Small intestine (tissue), 7 donors: ENCODE data around the gene POC1A. TPM values are rescaled to one million over a fixed set of nuclear protein-coding genes. Genes with fewer than 3 reads are reported as not detected.

Experiments used
- DNase-seq, 2 donors: peaks; one replicate each; pipeline versions ENCODE4 v3.0.0 to v3.0.0-alpha.2; 2013
- FAIRE-seq: peaks from 2 replicates; lab custom pipeline; 2012; peaks lifted over from hg19 to GRCh38; lab: Jason Lieb, UNC
- H3K27ac ChIP-seq, 3 donors: one replicate each; pipeline ENCODE4 v1.5.1; 2013; ENCODE audit warnings: low read length in 2 of 3, mild to moderate bottlenecking in 2 of 3, control low read depth in 1 of 3, inconsistent platforms in 1 of 3, low read depth in 1 of 3, moderate library complexity in 1 of 3
- H3K27me3 ChIP-seq, 3 donors: one replicate each; pipeline ENCODE4 v1.6.1; 2013; ENCODE audit warnings: low read length in 3 of 3, inconsistent platforms in 1 of 3; ENCODE audit not compliant: control insufficient read depth in 3 of 3, insufficient read depth in 3 of 3
- H3K36me3 ChIP-seq, 3 donors: one replicate each; pipeline ENCODE4 v1.6.1; 2013; ENCODE audit warnings: low read length in 3 of 3, inconsistent platforms in 1 of 3, low read depth in 1 of 3, mild to moderate bottlenecking in 1 of 3, moderate library complexity in 1 of 3; ENCODE audit not compliant: control insufficient read depth in 3 of 3, insufficient read depth in 2 of 3
- H3K4me1 ChIP-seq, 3 donors: one replicate each; pipeline ENCODE4 v1.6.1; 2013; ENCODE audit warnings: low read length in 2 of 3, inconsistent platforms in 1 of 3, low read depth in 1 of 3, mild to moderate bottlenecking in 1 of 3, moderate library complexity in 1 of 3; ENCODE audit not compliant: control insufficient read depth in 3 of 3, insufficient read depth in 2 of 3
- H3K4me3 ChIP-seq, 3 donors: one replicate each; pipeline ENCODE4 v1.5.1; 2013; ENCODE audit warnings: low read length in 3 of 3, control low read depth in 1 of 3, inconsistent platforms in 1 of 3, low read depth in 1 of 3, mild to moderate bottlenecking in 1 of 3, moderate library complexity in 1 of 3
- H3K9me3 ChIP-seq, 2 donors: one replicate each; pipeline ENCODE4 v1.6.1; 2013; ENCODE audit warnings: low read depth in 1 of 2, low read length in 1 of 2; ENCODE audit not compliant: control insufficient read depth in 2 of 2, insufficient read depth in 1 of 2
- WGBS, 3 donors: extraction: QIAGEN DNeasy Blood & Tissue Kit; methylation state at CpG; one replicate each; pipeline ENCODE4 v1.1.7; 2013; 5-methylcytosine and 5-hydroxymethylcytosine counted together
- polyA plus RNA-seq, 4 donors: library from polyadenylated mRNA; stranded (reverse) in 3 of 4; unstranded in 1 of 4; fragments of 200-250 nt in 3 of 4; fragments of 120-200 nt in 1 of 4; gene quantifications; one replicate each; pipeline versions ENCODE4 v1.2.1 to v1.2.3, GENCODE V29; 2013
- donor health status: healthy with polysubstance abuse.
- donor health status: control.
- donor health status: control.
- donor health status: Bipolar disorder and iron deficiency.
- donor health status: healthy.

Gene POC1A
- polyA plus RNA-seq, 4 donors, result 2.7 to 19.4 (median 4.8) TPM

DNA sequence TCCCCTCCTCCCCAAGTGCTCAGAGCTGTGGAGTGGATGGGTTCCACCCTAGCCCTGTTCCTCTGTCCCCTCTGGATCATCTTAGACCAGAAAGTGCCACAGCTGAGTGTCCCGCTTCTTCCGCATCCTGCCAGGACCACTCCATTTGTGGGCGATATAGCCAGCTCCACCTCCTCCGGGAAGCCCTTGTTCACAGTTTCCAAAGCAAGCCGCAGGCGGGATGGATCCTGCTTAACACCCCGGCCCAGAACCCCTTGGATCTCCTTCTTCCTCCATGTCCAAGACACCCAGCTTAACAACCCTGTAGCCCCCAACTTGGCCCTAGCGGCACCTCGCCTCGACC lies 43.2 kb upstream of the POC1A start:
- peaks cover 7 to 37% (median 12%) of the 10 kb centered on the region in 3 donors for H3K4me1 ChIP-seq
- H3K36me3 ChIP-seq, result peaks cover 1 to 15% (median 2%) of the 10 kb centered on the region in 3 donors
- H3K9me3 ChIP-seq, result no peaks in the 10 kb centered on the region
- peak overlapping the region in 2 of 3 donors; percentile 13 to 78 for H3K4me3 ChIP-seq
- 17 to 42% (median 27%) methylated on average over 10 of the region's 10 CpGs for WGBS, 3 donors
- FAIRE-seq (no peak), DNase-seq (no peak)
- H3K27me3 ChIP-seq, result no peaks in the 10 kb centered on the region
- H3K27ac ChIP-seq, result peak overlapping the region; percentile 87 to 95 (median 88)

DNA sequence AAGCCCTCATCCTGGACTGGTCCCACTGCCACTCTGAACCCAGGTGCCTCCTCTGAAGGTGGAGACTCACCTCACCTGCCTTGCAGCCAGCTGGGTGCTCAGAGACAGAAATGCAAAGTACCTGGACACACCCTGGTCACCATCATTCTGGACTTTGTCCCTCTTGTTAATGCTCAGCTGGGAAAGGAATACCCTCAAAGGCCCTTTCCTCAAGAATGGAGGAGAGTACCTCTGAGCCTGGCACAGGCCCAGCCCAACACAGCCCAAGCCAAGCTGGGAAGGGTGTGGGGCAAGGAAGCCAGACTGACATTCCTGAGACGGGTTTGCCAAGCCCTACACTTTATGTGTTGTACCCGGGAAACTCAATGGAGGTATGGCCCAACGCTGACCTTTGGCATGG lies 42.8 kb upstream of the POC1A start:
- WGBS, 3 donors, result 24 to 55% (median 37%) methylated on average over 3 of the region's 3 CpGs
- H3K4me3 ChIP-seq, result no peak overlapping the region
- H3K9me3 ChIP-seq, result no peaks in the 10 kb centered on the region
- H3K4me1 ChIP-seq, result peaks cover 7 to 37% (median 12%) of the 10 kb centered on the region in 3 donors
- no peak for FAIRE-seq
- H3K36me3 ChIP-seq, result peaks cover 0 to 13% (median 0%) of the 10 kb centered on the region in 3 donors
- DNase-seq, result peak; percentile 95 to 99
- H3K27ac ChIP-seq, result peak overlapping the region; percentile 87 to 95 (median 88)
- H3K27me3 ChIP-seq, result no peaks in the 10 kb centered on the region

DNA sequence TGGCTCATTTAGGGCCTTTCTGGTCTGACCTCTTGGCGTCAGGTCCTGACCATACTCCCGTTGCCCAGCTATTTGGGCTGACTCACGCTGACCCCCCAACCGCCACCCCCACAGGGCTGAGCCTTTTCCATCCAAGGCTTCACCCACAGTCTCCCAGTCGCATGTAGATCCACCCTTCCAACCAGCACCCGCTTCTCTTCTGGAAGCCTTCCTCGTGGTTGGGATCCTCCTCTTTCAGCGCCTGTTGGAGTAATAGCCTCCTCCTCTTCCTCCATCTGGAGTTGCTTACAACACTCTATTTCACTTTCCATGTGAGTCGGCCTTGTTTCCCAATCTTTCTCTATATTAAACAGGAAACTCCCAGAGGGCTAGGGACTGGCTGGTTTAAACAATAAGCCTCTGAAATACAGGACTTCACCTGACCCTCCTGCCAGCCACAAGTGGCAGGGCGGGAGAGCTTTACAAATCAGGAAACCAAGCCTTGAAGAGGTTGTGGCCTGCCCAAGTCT lies 41.7 kb upstream of the POC1A start:
- Histone ChIP-seq H3K27me3 (no peaks in the 10 kb centered on the region), H3K9me3 (no peaks in the 10 kb centered on the region), H3K27ac (peak overlapping the region; percentile 87 to 95 (median 88)), H3K4me3 (no peak overlapping the region), H3K4me1 (peaks cover 7 to 37% (median 12%) of the 10 kb centered on the region in 3 donors), H3K36me3 (peaks cover 0 to 10% (median 0%) of the 10 kb centered on the region in 3 donors)
- FAIRE-seq (no peak), DNase-seq (peak; percentile 20 to 40)
- WGBS, 3 donors, result 58 to 71% (median 70%) methylated on average over 10 of the region's 10 CpGs

DNA sequence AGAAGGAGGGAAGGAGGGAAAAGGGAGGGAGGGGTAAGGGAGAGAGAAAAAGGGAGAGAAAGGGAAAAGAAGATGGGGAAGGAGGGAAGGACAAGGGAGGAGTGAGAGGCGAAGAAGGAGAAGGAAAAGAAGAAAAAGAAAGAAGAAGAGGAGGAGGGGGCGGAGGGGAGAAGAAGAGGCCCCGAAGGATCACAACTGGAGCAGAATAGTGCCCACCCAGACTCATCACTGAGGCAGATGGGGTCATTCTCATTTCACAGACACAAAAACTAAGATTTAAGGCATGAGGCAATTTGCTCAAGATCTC lies 41.0 kb upstream of the POC1A start:
- WGBS, 3 donors, result 90 to 100% (median 94%) methylated on average over 3 of the region's 3 CpGs
- peak overlapping the region in 2 of 3 donors; percentile 87 to 95 for H3K27ac ChIP-seq

DNA sequence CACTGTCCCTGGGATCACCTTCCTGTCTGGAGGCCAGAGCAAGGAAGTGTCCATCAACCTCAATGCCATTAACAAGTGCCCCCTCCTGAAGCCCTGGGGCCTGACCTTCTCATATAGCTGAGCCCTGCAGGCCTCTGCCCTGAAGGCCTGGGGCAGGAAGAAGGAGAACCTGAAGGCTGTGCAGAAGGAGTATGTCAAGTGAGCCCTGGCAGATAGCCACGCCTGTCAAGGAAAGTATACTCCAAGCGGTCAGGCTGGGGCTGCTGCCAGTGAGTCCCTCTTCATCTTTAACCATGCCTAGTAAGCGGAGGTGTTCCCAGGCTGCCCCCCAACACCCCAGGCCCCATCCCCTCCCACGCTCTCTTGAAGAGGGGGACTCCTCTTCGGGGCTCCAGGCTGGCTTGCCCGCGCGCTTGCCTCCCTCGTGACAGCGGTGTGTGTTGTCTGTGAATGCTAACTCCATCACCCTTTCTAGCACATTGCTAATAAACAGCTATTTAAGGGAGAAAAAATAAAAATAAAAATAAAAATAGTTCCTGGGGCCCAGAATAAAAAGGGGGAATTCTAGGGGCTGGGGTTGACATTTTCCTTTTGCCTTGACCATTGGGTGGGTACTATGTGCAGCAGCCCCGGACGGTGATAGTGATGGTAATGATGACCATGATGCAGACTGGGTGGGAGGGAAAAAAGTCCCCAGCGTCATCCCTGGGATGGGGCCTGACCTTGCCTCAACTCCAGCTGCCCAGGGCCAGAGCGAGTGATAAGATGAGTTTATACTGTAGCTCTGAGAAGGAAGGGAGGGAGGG lies 40.5 kb upstream of the POC1A start:
- H3K36me3 ChIP-seq, result peaks cover 0 to 5% (median 0%) of the 10 kb centered on the region in 3 donors
- no peak overlapping the region for H3K27ac ChIP-seq
- no peak overlapping the region for H3K4me3 ChIP-seq
- WGBS, 3 donors, result 80 to 93% (median 90%) methylated on average over 14 of the region's 14 CpGs
- no peaks in the 10 kb centered on the region for H3K27me3 ChIP-seq
- no peaks in the 10 kb centered on the region for H3K9me3 ChIP-seq
- DNase-seq (no peak), FAIRE-seq (no peak)
- peaks cover 7 to 40% (median 12%) of the 10 kb centered on the region in 3 donors for H3K4me1 ChIP-seq

More for the DNA sequence above, 41.0 kb upstream of the POC1A start:
- DNase-seq (no peak), FAIRE-seq (no peak)
- Histone ChIP-seq H3K27me3 (no peaks in the 10 kb centered on the region), H3K4me3 (no peak overlapping the region), H3K36me3 (peaks cover 0 to 7% (median 0%) of the 10 kb centered on the region in 3 donors), H3K4me1 (peaks cover 7 to 37% (median 12%) of the 10 kb centered on the region in 3 donors), H3K9me3 (no peaks in the 10 kb centered on the region)

DNA sequence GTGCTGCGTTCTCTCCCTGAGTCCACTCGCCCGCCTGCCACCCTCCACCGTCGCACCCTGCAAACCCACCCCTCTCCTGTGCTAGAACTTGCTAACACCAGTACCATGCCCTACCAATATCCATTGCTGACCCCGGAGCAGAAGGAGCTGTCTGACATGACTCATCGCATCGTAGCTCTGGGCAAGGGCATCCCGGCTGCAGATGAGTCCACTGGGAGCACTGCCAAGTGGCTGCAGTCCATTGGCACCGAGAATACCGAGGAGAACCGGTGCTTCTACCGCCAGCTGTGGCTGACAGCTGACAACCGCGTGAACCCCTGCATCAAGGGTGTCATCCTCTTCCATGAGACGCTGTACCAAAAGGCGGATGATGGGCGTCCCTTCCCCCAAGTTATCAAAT lies 38.8 kb upstream of the POC1A start:
- no peaks in the 10 kb centered on the region for H3K27me3 ChIP-seq
- DNase-seq (peak in 1 of 2 donors; percentile 72), FAIRE-seq (no peak)
- no peak overlapping the region for H3K27ac ChIP-seq
- H3K4me1 ChIP-seq, result peaks cover 4 to 47% (median 6%) of the 10 kb centered on the region in 3 donors
- H3K36me3 ChIP-seq, result no peaks in the 10 kb centered on the region
- H3K9me3 ChIP-seq, result no peaks in the 10 kb centered on the region
- 55 to 75% (median 65%) methylated on average over 18 of the region's 18 CpGs for WGBS, 3 donors
- H3K4me3 ChIP-seq, result no peak overlapping the region

DNA sequence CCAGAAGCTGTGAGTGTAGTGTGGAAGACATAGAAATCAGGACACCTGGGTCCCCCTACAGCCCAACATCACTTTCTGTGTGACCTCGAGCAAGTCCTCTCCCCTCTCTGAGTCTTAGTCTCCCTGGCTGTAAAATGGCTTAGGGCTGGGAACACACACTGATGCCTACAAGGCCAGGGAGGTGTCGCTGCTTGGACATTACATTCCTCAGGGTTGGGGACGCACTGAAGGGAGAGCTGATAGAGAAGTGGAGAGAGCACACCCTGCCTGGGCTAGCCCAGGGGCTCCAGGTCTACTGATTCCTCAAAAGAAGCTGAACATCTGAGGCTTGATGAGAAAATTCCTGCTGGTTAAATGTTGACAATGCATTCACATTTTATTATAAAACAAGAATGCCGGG lies 37.4 kb upstream of the POC1A start:
- Histone ChIP-seq H3K36me3 (no peaks in the 10 kb centered on the region), H3K4me1 (peaks cover 2 to 38% (median 4%) of the 10 kb centered on the region in 3 donors), H3K27me3 (no peaks in the 10 kb centered on the region), H3K27ac (no peak overlapping the region), H3K4me3 (no peak overlapping the region), H3K9me3 (no peaks in the 10 kb centered on the region)
- DNase-seq (no peak), FAIRE-seq (no peak)
- 85 to 92% (median 91%) methylated on average over 4 of the region's 4 CpGs for WGBS, 3 donors

DNA sequence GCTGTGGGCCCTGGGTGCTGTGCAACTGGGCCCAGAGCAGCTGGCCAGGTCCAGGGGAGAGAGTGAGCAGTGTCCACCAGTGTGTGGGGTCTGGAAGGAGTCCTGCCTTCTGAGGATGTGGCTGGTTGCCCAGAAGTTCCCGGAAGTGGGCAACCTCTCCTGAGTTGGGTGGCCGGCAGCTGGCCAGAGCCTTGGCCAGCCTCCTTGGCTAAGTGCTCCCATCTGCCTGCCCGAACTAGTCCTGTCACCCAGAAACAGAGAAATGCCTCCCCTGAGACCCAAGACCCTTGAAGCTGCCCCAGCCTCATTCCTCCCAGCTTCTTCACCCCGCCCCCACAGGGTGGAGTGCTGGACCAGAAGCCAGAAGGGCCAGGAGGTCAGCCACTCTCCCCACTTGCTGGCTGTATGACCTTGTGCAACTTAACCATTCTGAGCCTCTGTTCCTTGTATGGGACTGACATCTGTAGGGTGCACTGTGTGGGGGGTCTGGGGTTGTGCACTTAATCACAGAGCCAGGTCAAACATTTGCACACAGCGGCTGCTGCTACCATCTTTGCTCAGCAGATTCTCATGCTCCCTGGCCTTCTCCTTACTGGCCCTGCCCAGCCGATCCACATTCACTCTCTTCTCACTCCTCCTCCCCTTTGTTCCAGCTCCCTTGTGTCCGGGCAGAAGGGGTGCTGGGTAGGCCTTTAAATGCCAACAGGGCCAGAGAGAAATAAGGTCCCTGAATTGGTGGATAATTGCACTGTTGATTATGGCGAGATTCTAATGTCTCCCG lies 36.3 kb upstream of the POC1A start:
- Histone ChIP-seq H3K27ac (peak overlapping the region in 1 of 3 donors; percentile 58), H3K9me3 (no peaks in the 10 kb centered on the region), H3K4me1 (peaks cover 0 to 26% (median 3%) of the 10 kb centered on the region in 3 donors), H3K27me3 (no peaks in the 10 kb centered on the region), H3K36me3 (no peaks in the 10 kb centered on the region), H3K4me3 (no peak overlapping the region)
- DNase-seq, result no peak
- WGBS, 3 donors, result 69 to 89% (median 85%) methylated on average over 9 of the region's 9 CpGs
- FAIRE-seq, result no peak
